DOHH2 (cell line): Measurements from ENCODE around the gene GMPR.

Source experiments
- H3F3A ChIP-seq: fragments of 200-600 bp; sonication (generic), shearing (Covaris generic); 2 replicates; pipeline ENCODE4 v1.6.0; 2016; ENCODE audit warnings: antibody characterized with exemption, mild to moderate bottlenecking; ENCODE audit not compliant: control insufficient read depth, insufficient read depth
- H3K27ac ChIP-seq: fragments of 200-600 bp; sonication (generic); 2 replicates; pipeline ENCODE4 v1.5.1; 2014; ENCODE audit warnings: low read depth, mild to moderate bottlenecking, low read length, moderate library complexity
- H3K27me3 ChIP-seq: fragments of 200-600 bp; sonication (generic); 2 replicates; pipeline ENCODE4 v1.6.1; 2014; ENCODE audit warnings: mild to moderate bottlenecking, low read length, mixed read lengths; ENCODE audit not compliant: control insufficient read depth
- H3K36me3 ChIP-seq: fragments of 200-600 bp; sonication (generic); 2 replicates; pipeline ENCODE4 v1.6.1; 2014; ENCODE audit warnings: mild to moderate bottlenecking, low read length, moderate library complexity, mixed read lengths; ENCODE audit not compliant: control insufficient read depth
- H3K4me1 ChIP-seq: fragments of 200-600 bp; sonication (generic); 2 replicates; pipeline ENCODE4 v1.6.1; 2014; ENCODE audit warnings: mild to moderate bottlenecking, low read length, mixed read lengths; ENCODE audit not compliant: control insufficient read depth
- H3K4me2 ChIP-seq: fragments of 200-600 bp; sonication (generic); 2 replicates; pipeline ENCODE4 v1.6.0; 2014; ENCODE audit warnings: mild to moderate bottlenecking, low read length, moderate library complexity
- H3K4me3 ChIP-seq: fragments of 200-600 bp; sonication (generic); 2 replicates; pipeline ENCODE4 v1.5.1; 2014; ENCODE audit warnings: mild to moderate bottlenecking, low read length, mixed read lengths
- H3K79me2 ChIP-seq: fragments of 200-600 bp; sonication (generic); 2 replicates; pipeline ENCODE4 v1.6.1; 2014; ENCODE audit warnings: mild to moderate bottlenecking, low read length, mixed read lengths; ENCODE audit not compliant: control insufficient read depth
- H3K9me2 ChIP-seq: fragments of 200-600 bp; sonication (generic); replicated peaks from 2 replicates; pipeline ENCODE4 v1.6.1; 2014; ENCODE audit warnings: mild to moderate bottlenecking, low read length, mixed read lengths; ENCODE audit not compliant: control insufficient read depth
- H3K9me3 ChIP-seq: fragments of 200-600 bp; sonication (generic); 2 replicates; pipeline ENCODE4 v1.6.1; 2014; ENCODE audit warnings: antibody characterized with exemption, low read length, mixed read lengths; ENCODE audit not compliant: control insufficient read depth, insufficient read depth
- H4K20me1 ChIP-seq: fragments of 200-600 bp; sonication (generic); 2 replicates; pipeline ENCODE4 v1.6.0; 2014; ENCODE audit warnings: low read depth, mild to moderate bottlenecking, antibody characterized with exemption, low read length, moderate library complexity; ENCODE audit not compliant: control insufficient read depth, insufficient read depth
- EZH2phosphoT487 ChIP-seq: fragments of 200-600 bp; sonication (generic); IDR thresholded peaks from 2 replicates; pipeline ENCODE4 v1.6.1; 2017; ENCODE audit warnings: borderline replicate concordance, mild to moderate bottlenecking, antibody characterized with exemption, low read length, moderate library complexity, mixed read lengths
- TF ChIP-seq, protein P1 (sequence below): fragments of 200-600 bp; sonication (generic); IDR thresholded peaks from one replicate; pipeline ENCODE4 v1.5.1; 2014; ENCODE audit warnings: antibody characterized with exemption, mild to moderate bottlenecking, low read depth, low read length; ENCODE audit not compliant: poor library complexity, severe bottlenecking

Gene GMPR

DNA sequence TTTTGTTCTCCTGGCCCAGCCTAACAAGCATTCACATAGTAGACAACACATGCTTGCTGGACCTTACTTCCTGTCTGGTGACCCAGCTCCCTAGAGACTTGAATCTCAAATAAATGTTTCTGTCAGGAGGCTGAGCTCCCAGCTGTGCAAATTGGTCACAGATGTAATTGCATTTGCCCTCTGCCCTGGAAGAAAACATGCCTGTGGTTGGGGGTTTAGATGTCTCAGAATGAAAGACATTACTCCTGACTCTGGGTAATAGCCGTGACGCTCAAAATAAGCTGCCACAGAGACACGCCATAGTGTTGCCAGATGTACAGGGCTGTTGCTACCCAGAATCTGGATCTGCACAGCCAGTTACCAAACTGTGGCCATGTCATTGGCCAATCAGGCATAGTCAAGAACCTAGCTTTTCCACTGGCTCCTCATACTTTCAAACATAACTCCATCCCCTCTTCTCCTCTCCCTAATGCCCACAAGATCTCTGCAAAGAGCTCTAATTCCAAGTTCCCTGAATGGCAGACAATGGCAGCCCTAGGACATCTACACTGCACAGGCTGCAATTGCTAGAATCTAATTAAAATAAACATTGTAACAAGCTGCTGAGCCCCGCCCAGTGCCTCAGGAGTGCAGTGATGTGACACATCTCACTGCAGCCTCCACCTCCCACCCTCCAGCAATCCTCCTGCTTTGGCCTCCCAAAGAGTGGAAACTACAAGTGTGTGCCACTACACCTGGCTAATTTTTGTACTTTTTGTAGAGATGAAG, 32.8 kb upstream of the GMPR start:
- peaks cover 79% of the 10 kb centered on the region for H3K4me1 ChIP-seq
- no peaks in the 10 kb centered on the region for H3K9me2 ChIP-seq
- H3K36me3 ChIP-seq: peaks cover 2% of the 10 kb centered on the region; the same call in 1 of the 2 replicates
- peak overlapping the region; percentile 71 for H3K4me3 ChIP-seq
- no peak for TF ChIP-seq EZH2phosphoT487
- TF ChIP-seq, protein P1, sequence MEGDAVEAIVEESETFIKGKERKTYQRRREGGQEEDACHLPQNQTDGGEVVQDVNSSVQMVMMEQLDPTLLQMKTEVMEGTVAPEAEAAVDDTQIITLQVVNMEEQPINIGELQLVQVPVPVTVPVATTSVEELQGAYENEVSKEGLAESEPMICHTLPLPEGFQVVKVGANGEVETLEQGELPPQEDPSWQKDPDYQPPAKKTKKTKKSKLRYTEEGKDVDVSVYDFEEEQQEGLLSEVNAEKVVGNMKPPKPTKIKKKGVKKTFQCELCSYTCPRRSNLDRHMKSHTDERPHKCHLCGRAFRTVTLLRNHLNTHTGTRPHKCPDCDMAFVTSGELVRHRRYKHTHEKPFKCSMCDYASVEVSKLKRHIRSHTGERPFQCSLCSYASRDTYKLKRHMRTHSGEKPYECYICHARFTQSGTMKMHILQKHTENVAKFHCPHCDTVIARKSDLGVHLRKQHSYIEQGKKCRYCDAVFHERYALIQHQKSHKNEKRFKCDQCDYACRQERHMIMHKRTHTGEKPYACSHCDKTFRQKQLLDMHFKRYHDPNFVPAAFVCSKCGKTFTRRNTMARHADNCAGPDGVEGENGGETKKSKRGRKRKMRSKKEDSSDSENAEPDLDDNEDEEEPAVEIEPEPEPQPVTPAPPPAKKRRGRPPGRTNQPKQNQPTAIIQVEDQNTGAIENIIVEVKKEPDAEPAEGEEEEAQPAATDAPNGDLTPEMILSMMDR: no peak
- peaks cover 23% of the 10 kb centered on the region for H3F3A ChIP-seq
- H3K4me2 ChIP-seq: peak overlapping the region; percentile 93
- no peaks in the 10 kb centered on the region for H3K27me3 ChIP-seq
- H3K9me3 ChIP-seq: no peaks in the 10 kb centered on the region
- peak overlapping the region; percentile 98 for H3K27ac ChIP-seq
- no peaks in the 10 kb centered on the region for H3K79me2 ChIP-seq
- no peaks in the 10 kb centered on the region for H4K20me1 ChIP-seq

DNA sequence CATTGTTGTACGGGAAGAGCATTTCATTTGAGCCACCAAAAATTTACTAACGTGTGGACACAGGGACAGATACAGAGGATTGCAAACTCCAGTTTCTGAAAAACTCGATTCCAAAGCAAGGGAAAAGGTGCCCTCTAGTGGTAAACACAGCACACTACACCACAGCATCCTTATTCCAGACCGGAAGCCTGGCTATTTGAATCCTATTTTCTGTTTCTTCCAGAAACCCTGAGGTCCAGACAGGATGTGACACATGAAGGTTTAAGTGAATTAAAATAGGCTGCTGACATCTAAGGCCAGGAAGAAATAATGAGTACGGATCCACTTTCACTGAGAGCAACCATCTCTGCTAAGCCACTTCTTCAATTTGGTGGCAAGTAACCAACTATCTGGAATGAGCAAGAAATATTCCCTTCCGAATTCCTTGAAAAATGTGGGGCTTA, 31.8 kb upstream of the GMPR start:
- Histone ChIP-seq H3K27ac (peak overlapping the region; percentile 98), H4K20me1 (no peaks in the 10 kb centered on the region), H3K4me1 (peaks cover 68% of the 10 kb centered on the region), H3K79me2 (no peaks in the 10 kb centered on the region), H3K27me3 (no peaks in the 10 kb centered on the region), H3K9me2 (no peaks in the 10 kb centered on the region), H3F3A (peaks cover 23% of the 10 kb centered on the region), H3K4me2 (peak overlapping the region; percentile 93), H3K9me3 (no peaks in the 10 kb centered on the region), H3K4me3 (peak overlapping the region; percentile 66), H3K36me3 (peaks cover 2% of the 10 kb centered on the region; the same call in 1 of the 2 replicates)
- TF ChIP-seq, protein P1: peak; percentile 92
- no peak for TF ChIP-seq EZH2phosphoT487

DNA sequence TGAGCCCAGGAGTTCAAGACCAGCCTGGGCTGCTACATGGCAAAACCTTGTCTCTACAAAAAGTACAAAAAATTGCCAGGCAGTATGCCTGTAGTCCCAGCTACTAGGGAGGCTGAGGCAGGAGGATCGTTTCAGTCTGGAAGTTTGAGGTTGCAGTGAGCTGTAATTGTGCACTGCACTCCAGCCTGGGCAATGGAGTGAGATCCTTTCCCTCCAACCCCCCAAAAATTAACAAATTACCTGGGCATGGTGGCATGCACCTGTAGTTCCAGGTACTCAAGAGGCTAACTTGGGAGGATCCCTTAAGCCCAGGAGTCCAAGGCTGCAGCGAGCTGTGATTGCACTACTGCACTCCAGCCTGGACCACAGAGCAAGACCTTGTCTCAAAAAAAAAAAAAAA, 29.4 kb upstream of the GMPR start:
- H3K4me1 ChIP-seq: peaks cover 45% of the 10 kb centered on the region
- H3K4me3 ChIP-seq: no peak overlapping the region
- TF ChIP-seq, protein P1: no peak
- no peak for TF ChIP-seq EZH2phosphoT487
- no peak overlapping the region for H3K27ac ChIP-seq
- H3K27me3 ChIP-seq: peaks cover 3% of the 10 kb centered on the region; the same call in 1 of the 2 replicates
- H3K79me2 ChIP-seq: no peaks in the 10 kb centered on the region
- no peaks in the 10 kb centered on the region for H3K36me3 ChIP-seq
- no peaks in the 10 kb centered on the region for H4K20me1 ChIP-seq
- H3F3A ChIP-seq: peaks cover 20% of the 10 kb centered on the region
- H3K4me2 ChIP-seq: no peak overlapping the region
- no peaks in the 10 kb centered on the region for H3K9me2 ChIP-seq
- H3K9me3 ChIP-seq: no peaks in the 10 kb centered on the region
